Measurements from ENCODE around the gene MICAL3.

Gene MICAL3

GRCh38 chr22:17927062-17927461 lies 97.3 kb downstream of the MICAL3 start:
- no peak overlapping the region for H3K4me3 ChIP-seq (replicated peaks; ENCODE audit: low read depth, low read length)
- DNase-seq (ENCODE audit: extremely low read depth, low read depth) = no peak
- TF ChIP-seq CTCF (IDR thresholded peaks at IDR 0.05; ENCODE audit: low read depth, low read length, missing control alignments) = no peak

- TF ChIP-seq CTCF (IDR thresholded peaks at IDR 0.05; ENCODE audit: low read depth, low read length, missing control alignments) = no peak
- no peak overlapping the region for H3K4me3 ChIP-seq (replicated peaks; ENCODE audit: low read depth, low read length)
- no peak for DNase-seq (ENCODE audit: extremely low read depth, low read depth)
Observed at GRCh38 chr22:17926516-17926915, 97.8 kb downstream of the MICAL3 start.

DNA sequence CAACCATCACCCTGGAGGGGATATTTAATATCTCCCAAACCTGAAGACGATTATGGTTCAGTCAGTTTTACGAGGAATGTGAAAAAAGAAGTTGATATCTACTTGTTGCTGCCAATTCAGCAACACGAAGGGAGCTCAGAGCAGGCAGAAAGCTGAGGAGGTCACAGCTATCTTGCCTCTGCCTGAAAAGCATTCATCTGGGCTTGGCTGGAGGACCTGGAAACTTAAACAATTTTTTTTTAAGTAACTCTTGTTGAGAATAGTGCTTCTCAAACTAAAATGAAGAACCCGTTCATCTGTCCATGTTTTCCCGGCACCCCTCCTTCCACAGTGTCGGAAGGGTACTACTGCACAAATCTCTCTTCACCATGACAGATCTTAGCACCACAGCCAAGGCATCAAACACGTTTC lies 98.9 kb downstream of the MICAL3 start:
- TF ChIP-seq CTCF (IDR thresholded peaks at IDR 0.05; ENCODE audit: low read depth, low read length, missing control alignments) = no peak
- no peak for DNase-seq (ENCODE audit: extremely low read depth, low read depth)
- H3K4me3 ChIP-seq (replicated peaks; ENCODE audit: low read depth, low read length) = no peak overlapping the region

GRCh38 chr22:17924735-17925364 lies 99.5 kb downstream of the MICAL3 start:
- H3K4me3 ChIP-seq (replicated peaks; ENCODE audit: low read depth, low read length) = no peak overlapping the region
- no peak for DNase-seq (ENCODE audit: extremely low read depth, low read depth)
- TF ChIP-seq CTCF (IDR thresholded peaks at IDR 0.05; ENCODE audit: low read depth, low read length, missing control alignments) = no peak

- H3K4me3 ChIP-seq (replicated peaks; ENCODE audit: low read depth, low read length) = no peak overlapping the region
- no peak for DNase-seq (ENCODE audit: extremely low read depth, low read depth)
Observed at GRCh38 chr22:17924076-17924475, 100.3 kb downstream of the MICAL3 start.

DNA sequence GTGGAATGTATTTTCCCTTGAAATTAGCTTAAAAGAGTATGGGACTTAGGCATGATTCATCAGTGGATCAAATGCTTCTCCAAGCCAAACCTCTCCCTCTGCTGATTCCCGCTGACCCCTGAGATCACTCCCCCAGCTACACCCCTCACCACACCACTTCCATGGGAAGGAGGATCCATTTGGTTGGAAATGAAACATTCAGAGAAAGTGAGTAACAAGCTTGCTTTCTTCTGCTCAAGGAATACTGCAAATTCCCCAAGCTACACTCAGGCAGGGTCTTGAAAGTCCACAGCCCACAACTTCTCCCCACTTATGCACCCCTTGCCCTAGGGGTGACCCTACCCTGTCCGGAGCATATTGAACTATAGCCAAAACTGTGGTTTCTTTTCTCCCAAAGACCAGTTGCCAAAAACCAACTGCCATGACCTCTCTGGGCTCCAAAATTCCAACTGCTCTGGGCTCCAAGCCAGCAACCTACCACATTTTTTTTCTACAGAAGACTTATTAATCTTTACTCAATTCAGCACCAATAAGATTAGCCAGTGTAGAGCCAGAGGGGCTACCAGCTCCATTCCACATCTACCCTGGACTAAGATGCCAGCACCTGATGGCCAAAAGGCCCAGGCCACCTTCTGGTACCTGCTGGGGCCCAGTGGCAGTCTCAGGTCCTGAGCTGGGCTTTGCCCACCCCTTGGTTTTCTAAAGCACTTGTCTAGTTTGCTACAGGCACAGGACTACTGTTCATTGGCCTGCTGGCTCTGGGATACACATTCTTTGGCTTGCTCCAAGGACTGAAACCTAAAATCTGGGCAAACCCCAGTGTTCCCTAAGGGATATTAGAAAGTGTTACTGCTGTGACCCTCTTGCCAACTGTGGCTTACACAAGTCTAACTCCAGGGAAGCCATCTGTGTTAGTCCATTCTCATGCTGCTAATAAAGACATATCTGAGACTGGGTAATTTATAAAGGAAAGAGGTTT lies 101.1 kb downstream of the MICAL3 start:
- TF ChIP-seq CTCF (IDR thresholded peaks at IDR 0.05; ENCODE audit: low read depth, low read length, missing control alignments) = no peak
- H3K4me3 ChIP-seq (replicated peaks; ENCODE audit: low read depth, low read length) = no peak overlapping the region
- DNase-seq (ENCODE audit: extremely low read depth, low read depth) = no peak

More at GRCh38 chr22:17924076-17924475, 100.3 kb downstream of the MICAL3 start:
- TF ChIP-seq CTCF (IDR thresholded peaks at IDR 0.05; ENCODE audit: low read depth, low read length, missing control alignments) = no peak

Measured in HFF-Myc (cell line).